Measurements from ENCODE around the gene RCCD1. TPM values are rescaled to one million over a fixed set of nuclear protein-coding genes. Genes with fewer than 3 reads are reported as not detected.

The RCCD1 gene
- total and polyA plus RNA-seq, 9 of the 15 experiments (the other 6 are each of a cell fraction or from before 2014, with no cell fraction given): 11.1 to 51.4 (median 24.7) TPM

- no peak; a peak in 1 of 4 replicates for TF ChIP-seq BCLAF1 (IDR thresholded peaks at IDR 0.05; ENCODE audit: borderline replicate concordance in 1 of 2, control insufficient read depth in 1 of 2, low read depth in 2 of 2, low read length in 1 of 2)
- TF ChIP-seq ZC3H8 (IDR thresholded peaks at IDR 0.05): no peak
- peak; percentile 99 for TF ChIP-seq E2F4 (CRISPR knock-in tag; IDR thresholded peaks at IDR 0.05; ENCODE audit: low read depth)
- no peak for TF ChIP-seq E4F1 (CRISPR knock-in tag; IDR thresholded peaks at IDR 0.05; ENCODE audit: borderline replicate concordance)
- TF ChIP-seq DPF2 (IDR thresholded peaks at IDR 0.05): peak; percentile 10; the same call in 1 of the 2 replicates
- no peak for TF ChIP-seq NR4A1 (CRISPR knock-in tag; IDR thresholded peaks at IDR 0.05)
- TF ChIP-seq NR4A1 (tag; IDR thresholded peaks at IDR 0.05): peak; percentile 42; the same call in 1 of the 2 replicates
- peak; percentile 95 for TF ChIP-seq L3MBTL2 (IDR thresholded peaks at IDR 0.05)
- peak; percentile 67 for TF ChIP-seq FOS (IDR thresholded peaks at IDR 0.05; ENCODE audit: extremely low read depth, insufficient read length)
- TF ChIP-seq CSDE1 (IDR thresholded peaks at IDR 0.05): 0 out of 4 replicates have a peak, but pooled peaks of 1 of the 2 experiments have one; percentile 60
- no peak for TF ChIP-seq ILK (tag; IDR thresholded peaks at IDR 0.05; ENCODE audit: borderline replicate concordance, low read depth)
Measured at GRCh38 chr15:90954712-90955623, at the start of gene RCCD1 (continued).

Data from K562 (cell line).